ENCODE results near the gene CSMD2. TPM values are rescaled to one million over a fixed set of nuclear protein-coding genes. Genes with fewer than 3 reads are reported as not detected.

Gene CSMD2
- total RNA-seq, 1 donor from 2014 or later: 0.75 TPM

- TF ChIP-seq CTCF (IDR thresholded peaks at IDR 0.05; ENCODE audit: insufficient read depth, low read length, poor library complexity, severe bottlenecking): no peak
- H3K27me3 ChIP-seq (ENCODE audit: control insufficient read depth, insufficient read depth, low read length): peaks cover 36% of the 10 kb centered on the region
- H3K36me3 ChIP-seq (ENCODE audit: control insufficient read depth, insufficient read depth, low read length): no peaks in the 10 kb centered on the region
- no peak for DNase-seq (ENCODE audit: low read depth)
- no peak overlapping the region for H3K4me3 ChIP-seq (ENCODE audit: low read depth, low read length)
These were observed 10.7 kb upstream of the CSMD2 start for GRCh38 chr1:34175744-34176143.

GRCh38 chr1:34167389-34167788 lies 2.4 kb upstream of the CSMD2 start:
- peaks cover 46% of the 10 kb centered on the region for H3K27me3 ChIP-seq (ENCODE audit: control insufficient read depth, insufficient read depth, low read length)
- H3K4me3 ChIP-seq (ENCODE audit: low read depth, low read length): no peak overlapping the region
- no peak for TF ChIP-seq CTCF (IDR thresholded peaks at IDR 0.05; ENCODE audit: insufficient read depth, low read length, poor library complexity, severe bottlenecking)
- H3K36me3 ChIP-seq (ENCODE audit: control insufficient read depth, insufficient read depth, low read length): no peaks in the 10 kb centered on the region
- no peak for DNase-seq (ENCODE audit: low read depth)

- peaks cover 48% of the 10 kb centered on the region for H3K27me3 ChIP-seq (ENCODE audit: control insufficient read depth, insufficient read depth, low read length)
- no peaks in the 10 kb centered on the region for H3K36me3 ChIP-seq (ENCODE audit: control insufficient read depth, insufficient read depth, low read length)
- DNase-seq (ENCODE audit: low read depth): no peak
- TF ChIP-seq CTCF (IDR thresholded peaks at IDR 0.05; ENCODE audit: insufficient read depth, low read length, poor library complexity, severe bottlenecking): no peak
- no peak overlapping the region for H3K4me3 ChIP-seq (ENCODE audit: low read depth, low read length)
These were observed 1.8 kb upstream of the CSMD2 start for GRCh38 chr1:34166625-34167361.

- Histone ChIP-seq H3K27me3 (ENCODE audit: control insufficient read depth, insufficient read depth, low read length) (peaks cover 48% of the 10 kb centered on the region), H3K36me3 (ENCODE audit: control insufficient read depth, insufficient read depth, low read length) (no peaks in the 10 kb centered on the region), H3K4me3 (ENCODE audit: low read depth, low read length) (no peak overlapping the region)
- TF ChIP-seq CTCF (IDR thresholded peaks at IDR 0.05; ENCODE audit: insufficient read depth, low read length, poor library complexity, severe bottlenecking): no peak
- DNase-seq (ENCODE audit: low read depth): no peak
These were observed 1.2 kb upstream of the CSMD2 start for GRCh38 chr1:34166191-34166624.

GRCh38 chr1:34165422-34165921 lies 442 bp upstream of the CSMD2 start:
- peaks cover 45% of the 10 kb centered on the region for H3K27me3 ChIP-seq (ENCODE audit: control insufficient read depth, insufficient read depth, low read length)
- H3K36me3 ChIP-seq (ENCODE audit: control insufficient read depth, insufficient read depth, low read length): no peaks in the 10 kb centered on the region
- DNase-seq (ENCODE audit: low read depth): no peak
- no peak for TF ChIP-seq CTCF (IDR thresholded peaks at IDR 0.05; ENCODE audit: insufficient read depth, low read length, poor library complexity, severe bottlenecking)
- peak overlapping the region; percentile 44 for H3K4me3 ChIP-seq (ENCODE audit: low read depth, low read length)
